Activated CD4-positive, alpha-beta T cell treated with anti-CD3 and anti-CD28 coated beads, Interleukin-10, Interleukin-2, amounts not matched to agents 100 ng/mL and 50 ng/mL, durations not matched to agents 16 hours and 8 hours (primary cell): Measurements from ENCODE around the gene KLF1.
"Not testable (repeated sequence)": the region's sequence is repeated elsewhere in the genome, so short reads cannot be mapped to it uniquely, and the experiment has no call there.

ENCODE experiments used
- DNase-seq: peaks from one replicate; pipeline ENCODE4 v3.0.0-alpha.2; 2020

The KLF1 gene

DNA sequence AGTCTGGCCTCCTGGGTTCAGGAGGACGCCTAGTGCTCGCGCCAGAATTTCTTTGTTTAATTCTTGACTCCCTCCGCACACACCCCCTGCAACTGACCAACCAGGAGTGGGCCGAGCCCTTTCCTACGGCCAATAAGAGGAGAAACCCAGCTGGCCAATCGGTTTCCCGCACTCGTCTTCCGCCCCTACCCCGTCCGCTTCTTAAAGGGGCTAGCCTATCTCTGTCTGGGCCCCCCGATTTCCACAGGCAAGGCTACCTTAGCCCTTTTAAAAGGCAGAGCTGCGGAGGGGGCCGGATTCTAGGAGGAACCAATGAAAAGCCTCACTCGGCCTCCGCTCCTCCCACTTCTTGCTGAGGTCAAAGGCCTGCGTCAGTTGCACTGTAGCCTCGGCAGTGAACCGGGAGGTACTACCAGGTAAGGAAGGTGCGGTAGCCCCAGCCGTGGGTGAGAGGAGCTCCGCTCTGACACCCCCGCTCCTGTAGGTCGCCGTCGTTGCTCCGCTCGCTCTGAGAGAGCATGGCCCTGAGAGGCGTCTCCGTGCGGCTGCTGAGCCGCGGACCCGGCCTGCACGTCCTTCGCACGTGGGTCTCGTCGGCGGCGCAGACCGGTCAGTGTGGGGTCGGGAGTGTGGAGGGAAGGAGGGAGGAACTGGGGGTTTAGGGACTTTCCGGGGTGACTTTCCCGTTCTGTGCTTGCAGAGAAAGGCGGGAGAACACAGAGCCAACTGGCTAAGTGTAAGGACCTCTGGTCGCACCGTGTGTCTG lies 4.0 kb upstream of the KLF1 start, which contains the start of gene GCDH:
Gene GCDH, plus strand, starts transcription at position 374 of the 766 bp plus-strand sequence. Its CDS starts 145 bp downstream, at position 519.
- DNase-seq = peak; percentile 99

- not testable (repeated sequence) for DNase-seq
Observed at GRCh38 chr19:12890299-12890786, 3.3 kb upstream of the KLF1 start.

DNA sequence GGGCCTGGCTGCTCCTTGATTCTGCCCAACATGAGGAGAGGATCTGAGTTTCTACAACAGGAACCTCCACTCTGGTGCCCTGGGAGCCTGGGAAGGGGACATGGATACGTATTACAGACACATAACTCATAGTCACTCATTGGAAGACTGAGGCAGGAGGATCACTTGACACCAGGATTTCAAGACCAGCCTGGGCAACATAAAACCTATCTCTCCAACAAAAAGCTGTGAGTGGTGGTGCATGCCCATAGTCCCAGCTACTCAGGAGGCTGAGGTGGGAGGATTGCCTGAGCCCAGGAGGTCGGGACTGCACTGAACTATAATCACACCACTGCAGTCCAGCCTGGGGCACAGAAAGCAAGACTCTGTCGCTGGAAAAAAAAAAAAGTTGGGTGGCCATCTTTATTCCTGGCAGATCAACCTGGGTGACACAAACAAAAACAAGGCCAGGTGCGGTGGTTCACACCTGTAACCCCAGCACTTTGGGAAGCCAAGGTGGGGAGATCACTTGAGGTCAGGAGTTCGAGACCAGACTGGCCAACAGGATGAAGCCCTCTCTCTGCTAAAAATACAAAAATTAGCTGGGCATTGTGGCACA lies 1.1 kb upstream of the KLF1 start:
- no peak for DNase-seq

GRCh38 chr19:12886651-12886968 lies 391 bp downstream of the KLF1 start:
- no peak for DNase-seq

DNA sequence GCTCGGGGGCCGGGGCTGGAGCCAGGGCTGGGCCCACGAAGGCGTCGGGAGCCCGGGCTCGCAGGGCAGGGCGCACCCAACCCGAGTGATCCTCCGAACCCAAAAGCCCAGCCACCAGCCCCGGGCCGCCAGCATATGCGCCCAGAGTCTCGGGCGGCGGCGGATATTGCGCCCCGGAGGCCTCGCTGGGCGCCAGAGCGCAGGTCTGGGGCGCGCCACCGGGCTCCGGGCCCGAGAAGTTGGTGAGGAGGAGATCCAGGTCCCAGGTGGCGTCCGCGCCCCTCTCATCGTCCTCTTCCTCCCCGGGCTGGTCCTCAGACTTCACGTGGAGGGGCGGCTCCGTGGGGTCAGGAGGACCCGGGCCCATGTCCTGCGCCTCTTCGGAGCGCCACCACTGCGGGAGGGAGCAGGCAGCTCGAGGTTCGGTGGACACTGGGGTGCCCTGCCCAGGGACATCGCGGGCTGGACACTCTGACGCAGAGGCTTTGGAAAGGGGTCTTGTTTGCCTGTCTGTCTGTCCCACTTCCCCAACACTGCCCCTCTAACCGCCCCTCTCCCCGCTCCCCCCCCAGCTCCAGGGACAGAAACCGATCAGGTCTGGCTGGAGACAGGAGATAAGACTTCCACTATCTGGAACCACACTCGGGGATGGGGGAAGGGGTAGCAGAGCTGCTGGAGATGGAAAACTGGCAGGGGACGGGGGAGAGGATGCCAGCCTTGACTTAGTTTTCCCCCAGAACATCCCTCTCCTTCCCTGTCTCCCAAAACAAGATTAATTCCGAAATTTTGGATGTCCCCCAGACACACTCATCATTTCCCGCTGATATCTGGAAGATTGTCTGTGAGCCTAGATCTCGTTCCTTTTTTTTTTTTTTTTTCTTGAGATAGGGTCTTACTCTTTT lies 1.0 kb downstream of the KLF1 start:
- DNase-seq = no peak

DNA sequence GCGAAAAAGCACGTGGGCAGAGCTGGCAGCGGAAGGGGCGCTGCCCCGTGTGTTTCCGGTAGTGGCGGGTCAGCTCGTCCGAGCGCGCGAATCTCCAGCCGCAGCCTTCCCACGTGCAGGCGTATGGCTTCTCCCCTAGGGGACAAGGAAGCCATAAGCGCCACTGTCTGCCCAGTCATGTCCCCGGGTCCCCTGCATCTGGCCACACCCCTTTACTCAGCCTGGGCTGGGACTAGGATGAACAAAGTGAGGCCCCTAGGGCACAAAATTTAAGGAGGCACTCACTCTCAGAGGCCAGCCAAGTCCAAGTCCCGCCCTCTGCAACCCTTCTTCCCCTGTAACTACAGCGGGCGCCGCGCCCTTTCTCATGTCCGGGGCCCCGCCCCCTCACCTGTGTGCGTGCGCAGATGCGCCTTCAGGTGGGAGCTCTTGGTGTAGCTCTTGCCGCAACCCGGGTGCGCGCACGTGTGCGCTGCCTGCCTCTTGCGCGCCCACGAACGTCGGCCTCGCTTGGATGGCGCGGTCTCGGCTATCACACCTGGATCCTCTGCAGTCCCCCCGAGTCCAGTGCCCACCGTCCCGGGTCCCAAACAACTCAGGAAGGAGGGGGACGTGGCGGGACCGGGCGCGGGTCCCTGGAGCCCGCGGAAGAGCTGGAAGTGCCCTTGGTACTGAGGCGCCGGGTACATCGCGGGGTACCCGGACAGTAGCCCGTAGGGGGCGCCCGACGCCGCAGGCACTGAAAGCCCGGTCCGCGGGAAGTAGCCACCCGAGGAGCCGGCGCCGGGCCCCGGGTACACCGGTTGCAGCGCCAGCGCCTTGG lies 1.9 kb downstream of the KLF1 start:
- DNase-seq = peak; percentile 95

DNA sequence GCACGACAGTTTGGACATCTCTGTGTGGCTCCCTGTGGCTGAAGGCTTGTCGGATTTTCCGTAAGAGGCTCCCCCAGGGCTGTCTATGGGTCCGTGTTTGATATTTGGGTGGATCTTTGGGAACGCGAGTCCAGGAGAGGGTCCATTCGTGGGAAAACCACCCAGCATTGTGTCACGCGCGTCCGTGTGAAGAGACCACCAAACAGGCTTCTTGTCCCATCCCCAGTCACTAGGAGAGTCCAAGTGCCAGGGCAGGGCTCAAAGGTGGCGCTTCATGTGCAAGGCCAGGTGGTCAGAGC lies 2.4 kb downstream of the KLF1 start:
- no peak for DNase-seq

DNA sequence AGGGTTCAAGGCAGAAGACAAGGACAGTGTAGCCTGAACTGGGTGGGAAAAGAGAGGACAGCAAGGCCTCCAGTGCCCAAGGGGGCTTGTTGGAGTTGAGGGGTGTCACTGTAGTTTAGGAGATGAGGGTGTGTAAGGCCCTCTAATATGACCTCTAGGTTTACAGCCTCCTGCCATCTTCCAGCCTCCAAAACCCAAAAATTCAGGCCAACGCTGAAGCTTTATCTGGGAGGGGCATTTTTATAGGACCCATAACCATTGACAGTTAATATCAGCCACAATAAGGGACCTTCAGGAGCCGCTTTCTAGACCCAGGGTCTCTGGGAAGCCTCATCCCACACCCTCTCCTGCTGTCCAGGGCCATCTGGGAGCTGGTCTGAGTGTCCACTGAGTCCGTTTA lies 2.8 kb downstream of the KLF1 start:
- no peak for DNase-seq

DNA sequence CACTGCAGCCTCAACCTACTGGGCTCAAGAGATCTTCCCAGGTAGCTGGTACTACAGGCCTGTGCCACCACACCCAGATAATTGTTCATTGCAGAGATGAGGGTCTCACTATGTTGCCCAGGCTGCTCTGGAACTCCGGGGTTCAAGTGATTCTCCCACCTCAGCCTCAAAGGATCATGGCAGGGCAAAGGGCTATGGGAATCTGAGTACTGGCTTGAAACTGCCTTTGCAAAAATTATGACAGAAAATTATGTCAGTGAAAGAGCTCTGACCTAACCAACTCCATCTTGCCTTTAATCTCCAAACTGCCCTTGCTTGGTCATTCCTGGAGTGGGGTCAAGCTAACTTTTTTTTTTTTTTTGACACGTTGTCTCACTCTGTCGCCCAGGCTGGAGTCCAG lies 4.4 kb downstream of the KLF1 start:
- no peak for DNase-seq

DNA sequence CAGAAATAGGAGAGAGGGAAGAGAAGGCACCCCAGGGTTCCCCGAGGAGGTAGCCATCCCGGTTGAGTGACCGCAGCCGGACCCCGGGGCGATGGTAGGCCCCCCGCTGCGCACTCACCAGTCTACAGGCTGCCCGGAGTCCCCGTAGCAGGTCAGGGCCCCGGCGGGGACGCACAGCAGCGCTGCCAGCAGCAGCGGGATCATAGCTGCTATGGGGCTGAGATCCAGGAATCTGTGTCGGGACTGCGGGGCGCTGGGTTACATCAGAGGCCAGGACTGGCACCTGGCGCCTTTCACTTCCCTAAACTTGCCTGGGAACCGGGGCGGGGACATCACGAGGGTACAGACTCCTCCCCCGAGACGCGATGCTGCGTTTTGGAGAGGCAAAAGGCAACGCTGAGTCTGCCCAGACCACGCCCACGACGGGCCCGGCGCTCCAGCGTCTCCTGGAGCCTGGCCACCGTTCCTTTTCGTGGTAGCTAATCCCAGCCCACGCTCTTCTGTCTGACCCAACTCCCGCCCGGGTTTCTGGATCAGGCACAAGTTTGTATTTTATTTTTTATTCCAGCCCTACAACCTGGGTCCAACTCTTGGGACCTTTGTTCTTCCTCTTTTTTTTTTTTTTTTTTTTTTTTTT lies 5.7 kb downstream of the KLF1 start, which contains the start of gene DNASE2:
Gene DNASE2, minus strand, starts transcription at position 278 of the 637 bp plus-strand sequence. Its CDS starts 74 bp downstream, at position 204.
- peak; percentile 96 for DNase-seq

DNA sequence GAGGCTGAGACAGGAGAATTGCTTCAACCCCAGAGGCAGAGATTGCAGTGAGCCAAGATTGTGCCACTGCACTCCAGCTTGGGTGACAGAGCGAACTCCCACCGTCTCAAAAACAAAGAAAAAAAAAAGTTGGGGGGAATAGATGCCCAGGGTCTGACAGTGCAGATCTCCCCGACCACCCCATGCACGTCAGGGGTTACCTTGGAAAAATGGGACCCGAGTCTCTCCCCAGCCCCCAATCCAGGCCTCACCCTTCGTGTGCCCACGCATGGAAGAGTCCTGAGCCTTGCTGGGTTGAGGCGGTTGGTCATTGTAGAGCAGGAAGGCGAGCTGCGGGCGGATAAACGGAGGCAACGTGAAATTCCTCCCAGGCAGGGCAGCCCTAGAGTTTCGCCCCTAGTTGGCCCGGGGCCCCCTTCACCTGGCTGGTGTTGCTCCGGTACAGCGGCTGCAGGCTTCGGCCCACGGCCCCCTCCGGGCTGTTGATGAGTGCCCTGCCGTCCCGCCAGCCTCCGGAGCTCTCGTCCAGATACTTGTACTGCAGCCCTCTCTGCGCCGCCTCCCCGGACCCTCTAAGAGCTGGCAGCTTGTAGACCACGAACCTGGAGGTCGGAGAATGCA lies 6.3 kb downstream of the KLF1 start:
- DNase-seq = no peak

- DNase-seq = no peak
Observed at GRCh38 chr19:12875086-12875485, 11.9 kb downstream of the KLF1 start.

DNA sequence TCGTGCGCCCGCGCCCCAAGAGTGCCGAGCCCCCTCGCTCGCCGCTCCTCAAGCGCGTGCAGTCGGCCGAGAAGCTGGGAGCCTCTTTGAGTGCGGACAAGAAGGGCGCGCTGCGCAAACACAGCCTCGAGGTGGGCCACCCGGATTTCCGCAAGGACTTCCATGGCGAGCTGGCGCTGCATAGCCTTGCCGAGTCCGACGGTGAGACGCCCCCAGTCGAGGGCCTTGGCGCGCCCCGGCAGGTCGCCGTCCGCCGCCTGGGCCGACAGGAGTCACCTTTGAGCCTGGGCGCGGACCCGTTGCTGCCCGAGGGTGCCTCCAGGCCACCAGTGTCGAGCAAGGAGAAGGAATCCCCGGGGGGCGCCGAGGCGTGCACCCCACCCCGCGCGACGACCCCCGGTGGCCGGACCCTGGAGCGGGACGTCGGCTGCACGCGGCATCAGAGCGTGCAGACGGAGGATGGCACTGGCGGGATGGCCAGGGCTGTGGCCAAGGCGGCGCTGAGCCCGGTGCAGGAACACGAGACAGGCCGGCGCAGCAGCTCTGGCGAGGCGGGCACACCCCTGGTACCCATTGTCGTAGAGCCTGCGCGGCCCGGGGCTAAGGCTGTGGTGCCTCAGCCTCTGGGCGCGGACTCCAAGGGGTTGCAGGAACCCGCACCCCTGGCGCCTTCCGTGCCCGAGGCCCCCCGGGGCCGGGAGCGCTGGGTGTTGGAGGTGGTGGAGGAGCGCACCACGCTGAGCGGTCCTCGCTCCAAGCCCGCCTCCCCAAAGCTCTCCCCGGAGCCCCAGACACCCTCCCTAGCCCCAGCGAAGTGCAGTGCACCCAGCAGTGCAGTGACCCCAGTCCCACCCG lies 12.9 kb downstream of the KLF1 start:
- no peak for DNase-seq

GRCh38 chr19:12872941-12873890 lies 13.8 kb downstream of the KLF1 start:
- DNase-seq = peak; percentile 64

GRCh38 chr19:12872255-12872654 lies 14.7 kb downstream of the KLF1 start:
- DNase-seq = no peak

- no peak for DNase-seq
Observed at GRCh38 chr19:12871681-12872080, 15.3 kb downstream of the KLF1 start.

- DNase-seq = peak; percentile 34
Observed at GRCh38 chr19:12868540-12869112, 18.4 kb downstream of the KLF1 start.

DNA sequence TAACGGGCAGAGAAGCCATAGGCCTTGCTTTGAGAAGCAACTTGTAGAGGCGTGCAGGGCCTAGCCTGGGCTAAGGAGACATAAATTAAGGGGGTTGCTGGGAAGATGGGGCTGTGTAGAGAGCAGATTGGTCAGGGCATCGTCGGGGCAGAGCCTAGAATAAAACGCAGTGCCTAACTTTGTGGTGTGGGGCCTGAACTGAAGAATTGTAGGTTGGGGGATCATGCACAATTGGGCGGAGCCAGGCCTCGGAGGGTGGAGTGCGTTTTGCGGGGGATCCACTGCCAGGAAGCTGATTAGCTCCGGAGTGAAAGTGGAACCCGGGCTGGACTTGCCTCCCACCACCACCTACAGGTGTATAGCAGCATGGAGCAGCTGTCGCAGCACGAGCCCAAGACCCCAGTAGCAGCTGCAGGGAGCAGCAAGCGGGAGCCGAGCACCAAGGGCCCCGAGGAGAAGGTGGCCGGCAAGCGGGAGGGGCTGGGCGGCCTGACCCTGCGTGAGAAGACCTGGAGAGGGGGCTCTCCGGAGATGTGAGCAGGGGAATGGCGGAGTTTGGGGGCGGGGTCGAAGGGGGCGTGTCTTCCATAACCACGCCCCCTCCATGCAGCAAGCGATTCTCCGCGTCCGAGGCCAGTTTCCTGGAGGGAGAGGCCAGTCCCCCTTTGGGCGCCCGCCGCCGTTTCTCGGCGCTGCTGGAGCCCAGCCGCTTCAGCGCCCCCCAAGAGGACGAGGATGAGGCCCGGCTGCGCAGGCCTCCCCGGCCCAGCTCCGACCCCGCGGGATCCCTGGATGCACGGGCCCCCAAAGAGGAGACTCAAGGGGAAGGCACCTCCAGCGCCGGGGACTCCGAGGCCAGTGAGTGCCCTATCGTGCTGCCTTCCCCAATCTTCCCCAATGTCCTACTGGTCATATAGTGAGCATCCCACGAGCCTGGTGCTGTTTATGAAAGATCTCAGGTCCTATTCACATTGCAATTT lies 19.6 kb downstream of the KLF1 start:
- peak; percentile 66 for DNase-seq
